Endothelial cell (in vitro differentiated cells): Measurements from ENCODE around the gene HKDC1. TPM values are rescaled to one million over a fixed set of nuclear protein-coding genes. Genes with fewer than 3 reads are reported as not detected.
"Not testable (repeated sequence)": the region's sequence is repeated elsewhere in the genome, so short reads cannot be mapped to it uniquely, and the experiment has no call there.

Source experiments
- DNase-seq: peaks from one replicate; pipeline ENCODE4 v3.0.0; 2021; ENCODE audit warnings: low spot score
- H3K27ac Mint-ChIP-seq: one replicate; pipeline ENCODE4 v1.8.0; 2021; ENCODE audit warnings: mixed read lengths, inconsistent platforms; ENCODE audit not compliant: unreplicated experiment
- H3K27me3 Mint-ChIP-seq: one replicate; pipeline ENCODE4 v1.8.0; 2021; ENCODE audit warnings: mild to moderate bottlenecking, moderate library complexity, mixed read lengths, inconsistent platforms; ENCODE audit not compliant: unreplicated experiment
- H3K36me3 Mint-ChIP-seq: one replicate; pipeline ENCODE4 v1.8.0; 2021; ENCODE audit warnings: mild to moderate bottlenecking, low read depth, mixed read lengths, inconsistent platforms; ENCODE audit not compliant: unreplicated experiment
- H3K4me1 Mint-ChIP-seq: one replicate; pipeline ENCODE4 v1.8.0; 2021; ENCODE audit warnings: mild to moderate bottlenecking, mixed read lengths, inconsistent platforms; ENCODE audit not compliant: unreplicated experiment
- H3K4me3 Mint-ChIP-seq: one replicate; pipeline ENCODE4 v1.8.0; 2021; ENCODE audit warnings: mild to moderate bottlenecking, mixed read lengths, inconsistent platforms; ENCODE audit not compliant: unreplicated experiment
- H3K9me3 Mint-ChIP-seq: one replicate; pipeline ENCODE4 v1.8.0; 2021; ENCODE audit warnings: mixed read lengths, inconsistent platforms; ENCODE audit not compliant: unreplicated experiment
- total RNA-seq: library from RNA; stranded (reverse); fragmentation: NEBNext Ultra II Directional; extraction: Animal tissue kit (Norgen Biotek cat#: 25700); gene quantifications from one replicate; pipeline ENCODE4 v1.2.1, GENCODE V29; 2021; ENCODE audit not compliant: unreplicated experiment
- TF ChIP-seq, protein P1 (sequence below): fragments of 200-600 bp; sonication (generic); IDR thresholded peaks from one replicate; pipeline ENCODE4 v1.5.0; 2021; ENCODE audit warnings: antibody characterized with exemption; ENCODE audit not compliant: unreplicated experiment

HKDC1 gene
- total RNA-seq, 1 donor from 2014 or later: 0.31 TPM

DNA sequence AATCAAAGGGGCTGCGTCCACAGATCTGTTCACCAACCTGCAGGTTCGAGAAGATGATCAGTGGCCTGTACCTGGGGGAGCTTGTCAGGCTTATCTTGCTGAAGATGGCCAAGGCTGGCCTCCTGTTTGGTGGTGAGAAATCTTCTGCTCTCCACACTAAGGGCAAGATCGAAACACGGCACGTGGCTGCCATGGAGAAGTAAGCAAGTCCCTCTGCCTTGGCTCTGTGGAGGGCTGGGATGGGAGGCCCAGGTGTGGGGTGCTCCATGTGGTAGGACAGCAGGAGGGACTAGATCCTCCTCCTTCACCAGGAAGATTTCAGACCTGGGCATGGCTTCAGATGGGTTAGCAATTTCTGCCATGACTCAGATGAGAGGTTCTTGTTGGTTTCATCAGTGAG, 25.9 kb downstream of the HKDC1 start:
- no peak overlapping the region for H3K4me3 Mint-ChIP-seq
- TF ChIP-seq, protein P1, sequence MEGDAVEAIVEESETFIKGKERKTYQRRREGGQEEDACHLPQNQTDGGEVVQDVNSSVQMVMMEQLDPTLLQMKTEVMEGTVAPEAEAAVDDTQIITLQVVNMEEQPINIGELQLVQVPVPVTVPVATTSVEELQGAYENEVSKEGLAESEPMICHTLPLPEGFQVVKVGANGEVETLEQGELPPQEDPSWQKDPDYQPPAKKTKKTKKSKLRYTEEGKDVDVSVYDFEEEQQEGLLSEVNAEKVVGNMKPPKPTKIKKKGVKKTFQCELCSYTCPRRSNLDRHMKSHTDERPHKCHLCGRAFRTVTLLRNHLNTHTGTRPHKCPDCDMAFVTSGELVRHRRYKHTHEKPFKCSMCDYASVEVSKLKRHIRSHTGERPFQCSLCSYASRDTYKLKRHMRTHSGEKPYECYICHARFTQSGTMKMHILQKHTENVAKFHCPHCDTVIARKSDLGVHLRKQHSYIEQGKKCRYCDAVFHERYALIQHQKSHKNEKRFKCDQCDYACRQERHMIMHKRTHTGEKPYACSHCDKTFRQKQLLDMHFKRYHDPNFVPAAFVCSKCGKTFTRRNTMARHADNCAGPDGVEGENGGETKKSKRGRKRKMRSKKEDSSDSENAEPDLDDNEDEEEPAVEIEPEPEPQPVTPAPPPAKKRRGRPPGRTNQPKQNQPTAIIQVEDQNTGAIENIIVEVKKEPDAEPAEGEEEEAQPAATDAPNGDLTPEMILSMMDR: no peak
- H3K27me3 Mint-ChIP-seq: peaks cover 3% of the 10 kb centered on the region
- DNase-seq: no peak
- H3K27ac Mint-ChIP-seq: no peak overlapping the region
- no peaks in the 10 kb centered on the region for H3K36me3 Mint-ChIP-seq
- peaks cover 10% of the 10 kb centered on the region for H3K4me1 Mint-ChIP-seq
- H3K9me3 Mint-ChIP-seq: no peaks in the 10 kb centered on the region

DNA sequence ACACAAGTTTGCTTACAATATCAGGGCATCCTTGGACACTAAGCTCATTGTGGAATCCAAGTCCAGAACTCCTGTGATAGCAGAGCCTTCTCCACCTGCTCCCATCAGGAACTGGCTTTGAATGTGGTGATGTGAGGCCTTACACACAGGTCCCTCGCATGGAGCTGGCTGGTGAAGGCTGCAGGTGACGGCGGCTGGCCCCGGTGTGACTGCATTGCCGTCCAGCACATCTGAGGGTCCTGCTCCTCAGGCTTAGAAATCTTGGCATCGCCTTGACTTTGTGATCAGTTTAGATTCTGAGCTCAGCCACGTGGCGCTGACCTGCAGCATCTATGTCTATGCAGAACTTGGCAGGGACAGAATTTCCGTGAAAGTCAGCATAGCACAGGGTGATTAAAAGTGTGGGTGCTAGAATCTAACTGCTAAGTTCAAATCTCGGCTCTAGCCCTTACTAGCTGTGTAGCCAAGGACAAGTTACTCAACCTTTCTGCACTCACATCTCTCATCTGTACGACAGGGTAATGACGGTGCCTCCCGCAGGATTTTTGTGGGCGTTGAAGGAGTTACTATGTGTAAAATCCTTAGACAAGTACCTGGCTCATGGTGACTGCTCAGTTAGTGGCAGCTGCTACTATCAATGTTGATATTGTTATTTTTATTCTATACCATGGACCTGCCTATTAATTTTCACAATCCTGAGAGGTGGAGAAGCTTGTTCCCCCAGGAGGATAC, 26.6 kb downstream of the HKDC1 start:
- Mint-ChIP-seq H3K9me3 (no peaks in the 10 kb centered on the region), H3K27me3 (peaks cover 3% of the 10 kb centered on the region), H3K4me3 (no peak overlapping the region), H3K36me3 (no peaks in the 10 kb centered on the region), H3K4me1 (peaks cover 10% of the 10 kb centered on the region), H3K27ac (no peak overlapping the region)
- DNase-seq: no peak
- TF ChIP-seq, protein P1: no peak

DNA sequence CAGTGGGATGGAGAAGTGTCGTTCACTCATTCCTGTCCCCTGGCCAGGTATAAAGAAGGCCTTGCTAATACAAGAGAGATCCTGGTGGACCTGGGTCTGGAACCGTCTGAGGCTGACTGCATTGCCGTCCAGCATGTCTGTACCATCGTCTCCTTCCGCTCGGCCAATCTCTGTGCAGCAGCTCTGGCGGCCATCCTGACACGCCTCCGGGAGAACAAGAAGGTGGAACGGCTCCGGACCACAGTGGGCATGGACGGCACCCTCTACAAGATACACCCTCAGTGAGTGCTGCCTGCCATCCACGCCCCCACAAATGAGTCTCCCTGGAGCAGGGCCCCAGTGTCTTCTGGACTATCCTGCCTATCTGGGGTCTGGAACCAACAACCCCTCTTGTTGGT, 27.2 kb downstream of the HKDC1 start:
- Mint-ChIP-seq H3K9me3 (no peaks in the 10 kb centered on the region), H3K4me1 (peaks cover 10% of the 10 kb centered on the region), H3K27ac (no peak overlapping the region), H3K27me3 (peaks cover 3% of the 10 kb centered on the region), H3K36me3 (no peaks in the 10 kb centered on the region), H3K4me3 (no peak overlapping the region)
- no peak for DNase-seq
- TF ChIP-seq, protein P1: no peak

DNA sequence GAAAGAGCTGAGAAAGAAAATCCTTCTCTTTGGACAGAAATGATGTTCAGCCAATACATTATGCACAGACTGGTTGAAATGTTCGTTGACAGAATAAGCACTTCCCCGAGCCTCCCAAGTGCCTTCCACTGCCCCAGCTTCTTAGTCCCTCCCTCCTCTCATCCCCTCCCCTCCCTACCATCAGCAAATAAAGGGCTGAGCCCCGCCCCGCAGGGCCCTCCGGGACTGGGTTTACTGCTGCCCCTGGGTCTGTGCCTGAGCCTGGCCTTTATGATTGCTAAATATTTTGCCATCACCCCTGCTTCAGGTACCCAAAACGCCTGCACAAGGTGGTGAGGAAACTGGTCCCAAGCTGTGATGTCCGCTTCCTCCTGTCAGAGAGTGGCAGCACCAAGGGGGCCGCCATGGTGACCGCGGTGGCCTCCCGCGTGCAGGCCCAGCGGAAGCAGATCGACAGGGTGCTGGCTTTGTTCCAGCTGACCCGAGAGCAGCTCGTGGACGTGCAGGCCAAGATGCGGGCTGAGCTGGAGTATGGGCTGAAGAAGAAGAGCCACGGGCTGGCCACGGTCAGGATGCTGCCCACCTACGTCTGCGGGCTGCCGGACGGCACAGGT, 28.1 kb downstream of the HKDC1 start:
- Mint-ChIP-seq H3K36me3 (no peaks in the 10 kb centered on the region), H3K4me3 (no peak overlapping the region), H3K4me1 (peaks cover 10% of the 10 kb centered on the region), H3K27ac (no peak overlapping the region), H3K27me3 (peaks cover 5% of the 10 kb centered on the region), H3K9me3 (no peaks in the 10 kb centered on the region)
- TF ChIP-seq, protein P1: no peak
- DNase-seq: no peak

DNA sequence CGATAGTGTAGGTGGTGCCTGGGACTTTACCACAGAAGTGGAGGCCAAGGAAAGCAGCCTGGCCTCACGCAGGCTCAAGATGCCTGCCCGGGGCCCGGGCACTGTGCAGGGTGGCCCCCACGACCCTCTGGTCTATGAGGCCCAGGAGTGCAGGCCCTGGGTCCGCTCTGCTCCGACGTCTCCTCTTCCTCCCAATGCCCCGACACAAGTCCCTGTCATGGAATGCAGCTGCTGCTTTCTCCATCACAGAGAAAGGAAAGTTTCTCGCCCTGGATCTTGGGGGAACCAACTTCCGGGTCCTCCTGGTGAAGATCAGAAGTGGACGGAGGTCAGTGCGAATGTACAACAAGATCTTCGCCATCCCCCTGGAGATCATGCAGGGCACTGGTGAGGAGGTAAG, 29.9 kb downstream of the HKDC1 start:
- no peak for DNase-seq
- H3K36me3 Mint-ChIP-seq: no peaks in the 10 kb centered on the region
- peaks cover 6% of the 10 kb centered on the region for H3K4me1 Mint-ChIP-seq
- TF ChIP-seq, protein P1: no peak
- no peaks in the 10 kb centered on the region for H3K9me3 Mint-ChIP-seq
- H3K27me3 Mint-ChIP-seq: peaks cover 4% of the 10 kb centered on the region
- H3K4me3 Mint-ChIP-seq: no peak overlapping the region
- no peak overlapping the region for H3K27ac Mint-ChIP-seq

DNA sequence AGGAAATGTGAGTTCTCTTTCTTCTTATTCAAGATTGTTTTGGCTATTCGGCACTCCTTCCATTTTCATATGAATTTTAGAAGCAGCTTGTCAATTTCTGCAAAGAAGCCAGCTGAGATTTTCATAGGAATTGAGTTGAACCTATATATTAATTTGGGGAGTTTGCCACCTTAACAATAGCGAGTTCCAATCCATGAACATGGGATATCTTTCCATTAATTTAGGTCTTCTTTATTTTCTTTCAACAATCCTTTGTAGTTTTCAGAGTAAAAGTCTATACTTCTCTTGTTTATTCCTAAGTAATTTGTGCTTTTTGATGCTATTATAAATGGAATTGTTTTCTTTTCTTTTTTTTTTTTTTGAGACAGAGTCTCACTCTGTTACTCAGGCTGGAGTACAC, 31.3 kb downstream of the HKDC1 start:
- H3K4me3 Mint-ChIP-seq, DNase-seq, H3K36me3 Mint-ChIP-seq, H3K9me3 Mint-ChIP-seq, H3K4me1 Mint-ChIP-seq, H3K27ac Mint-ChIP-seq, H3K27me3 Mint-ChIP-seq: not testable (repeated sequence)
